ENCODE results near the gene UST. TPM values are rescaled to one million over a fixed set of nuclear protein-coding genes. Genes with fewer than 3 reads are reported as not detected.

The UST gene
- total RNA-seq, 2 donors from 2014 or later, result 3.8 to 7.3 TPM

- no peak for DNase-seq
- no peak overlapping the region for H3K27ac Mint-ChIP-seq
- ATAC-seq, result no peak
- H3K4me1 Mint-ChIP-seq, result peaks cover 9% of the 10 kb centered on the region
- no peak overlapping the region for H3K4me3 Mint-ChIP-seq
- H3K36me3 Mint-ChIP-seq (ENCODE audit: low read depth), result no peaks in the 10 kb centered on the region
- H3K9me3 ChIP-seq (ENCODE audit: control insufficient read depth, low read length, poor library complexity, severe bottlenecking), result no peaks in the 10 kb centered on the region
- H3K27me3 Mint-ChIP-seq, result no peaks in the 10 kb centered on the region
Observed at GRCh38 chr6:149013586-149014344, 266.9 kb downstream of the UST start.

GRCh38 chr6:149014631-149015534, 268.1 kb downstream of the UST start:
- no peak for DNase-seq
- Mint-ChIP-seq H3K4me1 (peaks cover 9% of the 10 kb centered on the region), H3K27me3 (no peaks in the 10 kb centered on the region), H3K36me3 (ENCODE audit: low read depth) (no peaks in the 10 kb centered on the region), H3K4me3 (peak overlapping the region; percentile 12), H3K27ac (peak overlapping the region; percentile 53)
- no peaks in the 10 kb centered on the region for H3K9me3 ChIP-seq (ENCODE audit: control insufficient read depth, low read length, poor library complexity, severe bottlenecking)
- ATAC-seq, result no peak

DNA sequence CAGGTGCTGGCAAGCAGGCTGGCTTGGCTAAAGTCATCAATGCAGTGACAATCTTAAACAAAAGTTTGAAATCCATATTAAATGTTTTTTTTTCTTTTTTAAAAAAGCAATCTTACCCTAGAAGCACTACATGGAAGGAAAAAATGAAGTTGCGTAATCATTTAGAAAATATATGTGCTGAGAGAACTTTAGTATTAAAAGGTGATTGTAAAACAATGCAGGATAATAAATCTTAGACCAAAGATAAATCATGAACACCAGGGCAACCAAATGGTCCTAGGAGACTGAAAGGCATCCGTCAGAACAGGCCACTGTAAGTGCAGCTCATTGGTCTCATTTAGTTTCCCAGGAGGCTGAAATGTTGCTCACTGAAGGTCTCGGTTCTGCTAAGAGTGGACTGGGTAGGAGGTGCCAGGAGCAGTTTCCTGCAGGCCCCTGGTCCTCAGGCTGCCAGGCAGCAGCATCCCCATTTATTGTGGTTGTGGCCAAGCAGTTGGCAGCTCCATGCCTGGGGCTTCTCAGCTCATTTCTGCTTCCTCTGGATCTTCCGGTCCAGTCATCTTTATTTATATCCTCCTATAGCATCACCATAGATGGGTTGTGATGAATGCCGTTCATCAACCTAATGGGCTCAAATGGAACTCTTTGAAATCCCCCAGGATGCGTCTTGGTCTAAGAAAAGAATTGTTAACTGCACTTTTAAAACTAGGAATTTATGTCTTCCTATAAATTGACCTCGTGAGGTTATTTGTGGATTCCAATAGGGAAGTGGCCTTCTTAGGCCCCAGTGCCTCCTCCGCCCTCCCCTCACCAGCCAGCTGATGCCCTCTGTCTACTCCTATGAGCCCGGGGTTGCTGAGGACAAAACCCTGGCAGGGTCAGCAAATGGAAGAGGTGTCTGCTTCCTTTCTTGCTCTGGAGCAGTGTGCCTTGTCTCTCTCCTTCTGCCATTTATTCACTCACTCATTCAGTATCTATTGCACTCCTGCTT, 269.0 kb downstream of the UST start:
- peaks cover 3% of the 10 kb centered on the region for H3K36me3 Mint-ChIP-seq (ENCODE audit: low read depth)
- H3K27me3 Mint-ChIP-seq, result no peaks in the 10 kb centered on the region
- H3K9me3 ChIP-seq (ENCODE audit: control insufficient read depth, low read length, poor library complexity, severe bottlenecking), result no peaks in the 10 kb centered on the region
- no peak overlapping the region for H3K4me3 Mint-ChIP-seq
- no peak for ATAC-seq
- H3K27ac Mint-ChIP-seq, result peak overlapping the region; percentile 53
- peaks cover 9% of the 10 kb centered on the region for H3K4me1 Mint-ChIP-seq
- no peak for DNase-seq

GRCh38 chr6:149016716-149017115, 269.9 kb downstream of the UST start:
- ATAC-seq, result no peak
- no peak for DNase-seq
- H3K4me3 Mint-ChIP-seq, result no peak overlapping the region
- peak overlapping the region; percentile 53 for H3K27ac Mint-ChIP-seq
- H3K9me3 ChIP-seq (ENCODE audit: control insufficient read depth, low read length, poor library complexity, severe bottlenecking), result no peaks in the 10 kb centered on the region
- H3K27me3 Mint-ChIP-seq, result no peaks in the 10 kb centered on the region
- peaks cover 5% of the 10 kb centered on the region for H3K36me3 Mint-ChIP-seq (ENCODE audit: low read depth)
- H3K4me1 Mint-ChIP-seq, result peaks cover 9% of the 10 kb centered on the region

- ATAC-seq (no peak), DNase-seq (no peak)
- Mint-ChIP-seq H3K4me3 (no peak overlapping the region), H3K27me3 (no peaks in the 10 kb centered on the region), H3K4me1 (peaks cover 2% of the 10 kb centered on the region), H3K36me3 (ENCODE audit: low read depth) (peaks cover 5% of the 10 kb centered on the region), H3K27ac (no peak overlapping the region)
- no peaks in the 10 kb centered on the region for H3K9me3 ChIP-seq (ENCODE audit: control insufficient read depth, low read length, poor library complexity, severe bottlenecking)
Observed at GRCh38 chr6:149020319-149020718, 273.5 kb downstream of the UST start.

GRCh38 chr6:149024361-149024760, 277.5 kb downstream of the UST start:
- no peak for DNase-seq
- ATAC-seq, result no peak

DNA sequence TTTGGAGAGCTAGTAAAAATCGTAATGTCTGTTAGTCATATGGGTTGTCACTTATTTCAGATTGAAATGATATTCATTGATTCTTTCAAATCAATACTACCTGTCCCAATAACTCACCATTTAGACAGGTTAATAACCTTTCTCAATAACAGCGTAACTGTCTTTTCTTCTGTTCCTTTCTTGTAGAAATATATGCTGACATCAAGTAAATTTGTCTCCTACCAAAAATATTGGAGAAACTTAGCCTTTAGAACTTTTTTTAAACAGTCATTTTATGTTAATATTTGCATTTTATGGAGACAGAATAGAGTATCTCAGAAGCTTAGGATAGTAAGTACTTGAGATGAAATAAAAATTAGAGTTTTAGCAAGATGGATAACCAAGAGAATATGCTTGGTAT, 278.2 kb downstream of the UST start:
- no peaks in the 10 kb centered on the region for H3K9me3 ChIP-seq (ENCODE audit: control insufficient read depth, low read length, poor library complexity, severe bottlenecking)
- peaks cover 5% of the 10 kb centered on the region for H3K36me3 Mint-ChIP-seq (ENCODE audit: low read depth)
- no peak overlapping the region for H3K27ac Mint-ChIP-seq
- H3K4me3 Mint-ChIP-seq, result no peak overlapping the region
- peaks cover 10% of the 10 kb centered on the region for H3K4me1 Mint-ChIP-seq
- no peaks in the 10 kb centered on the region for H3K27me3 Mint-ChIP-seq
- no peak for DNase-seq
- ATAC-seq, result no peak

More at GRCh38 chr6:149024361-149024760, 277.5 kb downstream of the UST start:
- Mint-ChIP-seq H3K4me3 (no peak overlapping the region), H3K27ac (peak overlapping the region; percentile 27), H3K4me1 (peaks cover 7% of the 10 kb centered on the region), H3K36me3 (ENCODE audit: low read depth) (peaks cover 5% of the 10 kb centered on the region), H3K27me3 (no peaks in the 10 kb centered on the region)
- no peaks in the 10 kb centered on the region for H3K9me3 ChIP-seq (ENCODE audit: control insufficient read depth, low read length, poor library complexity, severe bottlenecking)

- DNase-seq, result no peak
- H3K9me3 ChIP-seq (ENCODE audit: control insufficient read depth, low read length, poor library complexity, severe bottlenecking), result no peaks in the 10 kb centered on the region
Observed at GRCh38 chr6:149026530-149026942, 279.7 kb downstream of the UST start.

DNA sequence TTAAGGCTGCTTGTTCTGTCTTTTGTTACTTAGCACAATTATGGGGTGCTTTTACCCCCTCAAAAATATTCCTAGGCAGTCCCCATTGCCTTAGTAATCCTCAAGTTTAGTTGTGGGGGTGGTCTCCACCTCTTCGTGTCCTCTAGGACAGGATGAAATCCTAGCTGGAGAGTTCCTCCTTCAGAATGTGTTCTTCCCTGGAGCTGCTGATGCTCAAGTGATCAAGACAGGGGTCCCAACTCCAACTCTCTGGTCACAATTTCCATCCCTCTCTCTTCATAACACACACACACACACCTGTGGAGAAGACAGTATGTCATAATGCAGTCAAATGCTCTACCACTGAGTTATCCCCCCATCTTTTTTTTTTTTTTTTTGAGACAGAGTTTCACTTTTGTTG, 280.7 kb downstream of the UST start:
- Mint-ChIP-seq H3K4me3 (no peak overlapping the region), H3K27me3 (no peaks in the 10 kb centered on the region), H3K36me3 (ENCODE audit: low read depth) (no peaks in the 10 kb centered on the region), H3K27ac (no peak overlapping the region), H3K4me1 (peaks cover 30% of the 10 kb centered on the region)
- no peaks in the 10 kb centered on the region for H3K9me3 ChIP-seq (ENCODE audit: control insufficient read depth, low read length, poor library complexity, severe bottlenecking)
- ATAC-seq (no peak), DNase-seq (no peak)

More at GRCh38 chr6:149026530-149026942, 279.7 kb downstream of the UST start:
- Mint-ChIP-seq H3K4me3 (no peak overlapping the region), H3K27ac (no peak overlapping the region), H3K4me1 (peaks cover 20% of the 10 kb centered on the region), H3K36me3 (ENCODE audit: low read depth) (no peaks in the 10 kb centered on the region), H3K27me3 (no peaks in the 10 kb centered on the region)
- ATAC-seq, result no peak

DNA sequence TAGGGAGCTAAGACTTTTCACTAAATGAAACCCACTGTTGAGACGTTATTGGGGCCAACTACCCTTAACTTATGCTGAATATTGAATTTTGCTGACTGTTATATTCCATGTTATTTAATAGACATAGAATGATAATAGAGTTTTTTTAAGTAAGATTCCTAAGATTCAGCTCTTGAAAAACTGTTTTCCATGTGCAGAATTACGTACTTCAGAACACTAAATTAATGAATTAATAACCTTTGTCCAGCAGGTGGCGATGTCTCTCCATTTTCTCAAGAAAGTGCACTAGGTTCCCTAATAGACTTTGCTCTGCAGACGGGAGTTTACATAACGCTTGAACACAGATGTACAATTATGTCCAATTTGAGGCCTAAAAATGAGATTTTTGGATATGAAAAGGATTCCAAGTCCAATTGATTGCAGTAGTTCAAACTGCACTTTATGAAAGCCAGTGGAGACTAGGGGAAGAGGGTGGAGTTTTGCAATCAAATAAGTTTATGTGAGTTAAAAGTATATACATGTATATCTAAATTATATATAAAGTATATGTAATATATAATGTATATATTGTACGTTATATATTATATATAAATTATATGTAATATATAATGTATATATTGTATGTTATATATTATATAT, 282.1 kb downstream of the UST start:
- Mint-ChIP-seq H3K4me1 (peaks cover 34% of the 10 kb centered on the region), H3K27me3 (no peaks in the 10 kb centered on the region), H3K36me3 (ENCODE audit: low read depth) (no peaks in the 10 kb centered on the region), H3K4me3 (peak overlapping the region; percentile 69), H3K27ac (peak overlapping the region; percentile 98)
- peak; percentile 57 for ATAC-seq
- no peaks in the 10 kb centered on the region for H3K9me3 ChIP-seq (ENCODE audit: control insufficient read depth, low read length, poor library complexity, severe bottlenecking)
- peak; percentile 32 to 62 (median 39) for DNase-seq

GRCh38 chr6:149031201-149031858, 284.5 kb downstream of the UST start:
- no peaks in the 10 kb centered on the region for H3K9me3 ChIP-seq (ENCODE audit: control insufficient read depth, low read length, poor library complexity, severe bottlenecking)
- H3K27ac Mint-ChIP-seq, result peak overlapping the region; percentile 98
- H3K4me1 Mint-ChIP-seq, result peaks cover 45% of the 10 kb centered on the region
- DNase-seq, result no peak
- H3K27me3 Mint-ChIP-seq, result no peaks in the 10 kb centered on the region
- peak; percentile 53 for ATAC-seq
- no peaks in the 10 kb centered on the region for H3K36me3 Mint-ChIP-seq (ENCODE audit: low read depth)
- H3K4me3 Mint-ChIP-seq, result peak overlapping the region; percentile 91

Data from T-helper 17 cell (primary cell).